C1 segment of cervical spinal cord (tissue), 14 donors: Measurements from ENCODE around the gene TNC.
A peak's percentile ranks its signal among the peaks of the same experiment; 100 is the strongest.

ENCODE experiments used
- DNase-seq, 14 donors: peaks; one replicate each; lab custom pipeline; 2025; lab: John Stamatoyannopoulos, UW

The TNC gene

DNA sequence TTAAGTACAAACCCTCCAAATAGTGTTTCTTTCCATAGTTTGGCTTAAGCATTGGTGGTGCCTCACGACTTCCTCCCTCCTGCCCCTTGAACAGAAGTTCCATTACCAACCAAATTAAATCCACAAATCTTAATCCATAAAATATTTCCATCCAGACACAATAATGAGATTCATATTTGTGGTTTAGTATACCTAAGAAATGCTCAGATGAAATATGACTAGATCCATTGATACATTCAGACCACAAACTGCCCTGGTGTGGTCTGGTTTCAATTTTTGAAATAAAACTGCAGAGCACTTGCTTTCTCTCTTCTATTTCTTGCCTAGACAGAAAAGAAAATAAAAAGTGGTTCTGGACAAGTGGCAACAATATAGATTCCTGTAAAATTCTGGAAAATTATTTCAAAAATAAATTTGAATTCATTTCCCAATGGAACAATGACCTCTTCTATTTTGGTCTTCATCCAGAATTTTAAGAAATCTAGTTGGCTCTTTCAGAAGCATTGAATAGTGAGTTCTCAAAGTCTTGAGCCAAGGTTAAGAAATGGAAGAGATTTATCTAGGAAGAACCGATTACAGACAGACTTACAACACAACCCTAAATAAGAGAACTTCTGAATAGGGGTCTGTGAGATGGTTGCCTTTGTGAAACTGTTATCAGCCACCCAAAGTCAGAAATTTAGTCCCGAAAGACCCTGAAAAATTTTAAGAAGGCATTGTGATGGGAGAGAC is 14.0 kb downstream of the TNC start:
- no peak for DNase-seq

DNA sequence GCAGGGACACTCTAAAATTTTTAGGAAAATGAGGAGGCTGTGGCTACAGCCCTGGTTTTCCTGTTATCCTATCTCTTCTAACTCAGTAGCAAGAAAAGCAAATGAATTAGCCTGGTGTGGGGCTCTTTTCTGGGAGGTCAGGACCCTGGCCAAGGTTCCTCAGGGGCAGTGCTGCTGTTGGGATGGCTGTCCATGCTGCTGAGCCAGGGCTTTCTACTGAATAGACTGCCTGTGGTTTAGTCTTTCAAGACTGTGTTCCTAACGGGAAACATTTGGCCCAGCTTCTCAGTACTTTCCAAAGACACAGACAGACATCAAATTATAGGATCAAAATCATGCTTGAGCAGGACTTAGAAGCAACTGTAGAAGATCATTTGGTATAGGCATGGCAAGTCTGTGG is 18.1 kb downstream of the TNC start:
- DNase-seq = peak in 3 of 14 donors; percentile 11 to 34 (median 20)

GRCh38 chr9:115098226-115098965 is 19.6 kb downstream of the TNC start:
- DNase-seq = no peak

GRCh38 chr9:115093520-115093919 is 24.4 kb downstream of the TNC start:
- DNase-seq = no peak

GRCh38 chr9:115090486-115090885 is 27.5 kb downstream of the TNC start:
- no peak for DNase-seq

GRCh38 chr9:115088860-115089259 is 29.1 kb downstream of the TNC start:
- DNase-seq = no peak

DNA sequence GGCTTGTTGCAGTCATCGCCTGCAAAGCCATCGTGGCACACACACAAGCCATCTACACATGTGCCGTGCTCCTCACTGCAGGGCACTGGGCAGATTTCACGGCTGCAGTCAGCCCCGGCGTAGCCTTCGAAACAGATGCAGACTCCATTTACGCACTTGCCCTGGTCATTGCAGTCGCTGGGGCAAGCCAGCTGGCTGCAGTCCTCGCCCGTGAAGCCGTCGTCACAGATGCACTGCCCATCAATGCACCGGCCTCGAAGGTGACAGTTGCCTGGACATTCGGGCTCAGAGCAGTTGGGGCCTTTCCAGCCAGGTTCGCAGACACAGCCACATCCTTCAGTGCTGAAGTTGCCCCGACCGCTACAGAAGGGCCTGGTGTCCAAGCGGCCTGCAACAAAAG is 31.1 kb downstream of the TNC start:
- DNase-seq = no peak

DNA sequence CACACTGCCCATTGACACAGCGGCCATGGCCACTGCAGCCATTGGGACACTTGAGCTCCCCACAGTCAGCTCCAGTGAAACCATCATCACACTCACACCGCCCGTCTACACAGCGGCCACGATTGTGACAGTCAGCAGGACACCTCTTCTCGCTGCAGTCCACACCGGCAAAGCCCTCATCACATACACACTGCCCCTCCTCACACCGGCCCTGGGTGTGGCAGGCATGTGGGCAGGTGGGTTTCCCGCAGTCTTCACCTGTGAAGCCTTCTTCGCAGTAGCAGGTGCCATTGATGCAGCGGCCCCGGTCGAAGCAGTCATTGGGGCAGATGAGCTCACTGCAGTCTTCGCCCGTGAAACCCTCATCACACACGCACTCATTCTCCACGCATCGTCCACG is 31.5 kb downstream of the TNC start:
- no peak for DNase-seq

GRCh38 chr9:115085773-115086377 is 32.1 kb downstream of the TNC start:
- peak in 1 of 14 donors; percentile 34 for DNase-seq

GRCh38 chr9:115084709-115085108 is 33.2 kb downstream of the TNC start:
- DNase-seq = no peak

DNA sequence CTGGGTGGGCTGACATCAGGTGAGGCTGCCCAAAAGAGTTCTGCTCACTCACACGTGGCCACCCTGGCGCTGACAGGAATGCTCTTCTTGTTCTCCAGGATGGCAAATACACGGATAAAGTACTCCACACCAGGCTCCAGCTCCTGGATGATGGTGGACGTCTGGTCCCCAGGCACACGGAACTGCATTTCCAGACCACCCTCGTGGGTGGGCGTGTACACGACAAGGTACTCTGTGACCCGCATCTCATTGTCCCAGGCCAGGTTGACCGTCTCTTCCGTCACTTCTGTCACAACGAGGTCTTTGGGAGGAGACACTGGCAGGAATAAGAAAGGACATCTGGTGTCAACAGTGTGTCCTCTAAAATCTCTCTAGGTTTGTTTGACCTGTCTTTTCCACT is 33.8 kb downstream of the TNC start:
- no peak for DNase-seq

DNA sequence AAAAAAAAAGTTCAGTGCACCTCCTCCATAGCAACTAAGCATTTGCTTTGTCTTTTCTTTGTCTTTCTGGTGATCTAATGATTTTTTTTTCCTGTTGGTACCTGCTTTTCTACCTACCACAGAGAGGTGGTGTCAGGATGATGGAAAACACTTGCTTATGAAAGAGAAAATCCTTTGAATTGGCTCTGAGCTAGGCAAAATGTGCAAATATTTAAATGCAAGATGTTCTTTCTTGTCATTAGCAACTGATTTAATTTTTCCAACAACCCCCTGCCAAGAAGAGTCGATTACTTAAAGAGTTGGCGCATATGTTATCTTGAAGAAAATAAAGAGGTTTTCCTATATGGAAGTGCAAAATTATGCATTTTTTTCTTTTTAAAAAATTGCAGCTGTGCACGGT is 37.7 kb downstream of the TNC start:
- no peak for DNase-seq

DNA sequence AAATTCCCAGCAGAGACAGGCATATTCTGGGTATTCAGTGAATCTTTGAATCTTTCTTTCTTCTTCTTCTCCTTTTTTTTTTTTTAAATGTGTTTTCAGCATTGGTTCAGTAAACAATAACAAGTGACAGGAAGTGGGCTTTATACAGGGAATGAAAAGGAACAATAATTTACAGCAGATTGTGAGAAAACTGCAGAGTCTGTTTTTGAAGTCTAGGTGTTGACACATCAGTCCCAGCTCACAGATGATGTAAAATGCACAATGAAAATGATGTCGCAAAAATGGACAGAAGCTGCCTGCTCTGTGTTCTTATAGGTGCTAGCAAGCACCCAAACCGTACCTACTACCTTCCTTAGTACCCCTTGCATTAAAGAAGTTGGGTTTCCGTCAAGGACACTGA is 38.8 kb downstream of the TNC start:
- DNase-seq = no peak

- no peak for DNase-seq
Observed at GRCh38 chr9:115073456-115073855, 44.5 kb downstream of the TNC start.

DNA sequence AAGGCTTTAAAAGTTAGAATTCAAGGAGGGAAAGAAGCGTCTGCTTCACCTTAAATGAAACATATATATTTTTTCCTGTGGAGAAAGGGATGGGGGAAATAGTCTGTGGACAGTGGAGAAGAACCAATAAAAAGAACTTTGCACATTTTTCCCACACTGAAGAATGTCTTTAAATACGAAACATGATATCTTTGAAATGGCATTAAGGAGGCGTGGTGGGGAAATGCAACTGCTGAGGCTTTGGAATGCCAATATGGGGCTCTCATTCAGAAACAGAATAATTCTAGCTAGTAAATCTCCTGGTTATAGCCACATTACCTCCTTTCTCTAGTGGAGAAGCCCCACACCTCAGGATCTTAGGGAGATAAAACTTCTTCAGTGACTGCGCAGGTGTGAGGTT is 46.8 kb downstream of the TNC start:
- no peak for DNase-seq

GRCh38 chr9:115069771-115070170 is 48.2 kb downstream of the TNC start:
- DNase-seq = no peak

DNA sequence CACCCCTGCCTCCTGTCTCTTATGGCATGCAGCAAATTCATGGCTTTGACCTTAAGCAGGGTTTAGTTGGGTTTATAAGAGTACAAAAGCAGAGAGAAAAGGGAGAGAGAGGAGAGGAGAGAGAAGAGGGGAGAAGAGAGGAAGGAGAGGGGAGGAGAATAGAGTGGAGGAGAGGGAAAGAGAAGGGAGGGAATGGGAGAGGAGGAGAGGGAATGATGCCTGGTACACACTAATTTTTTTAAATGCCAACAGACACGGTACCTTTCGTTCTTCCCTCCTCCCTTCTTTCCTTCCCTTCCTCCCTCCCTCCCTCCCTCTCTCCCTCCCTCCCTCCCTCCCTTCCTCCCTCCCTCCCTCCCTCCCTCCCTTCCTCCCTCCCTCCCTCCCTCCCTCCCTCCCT is 48.7 kb downstream of the TNC start:
- no peak for DNase-seq

- no peak for DNase-seq
Observed at GRCh38 chr9:115068031-115068430, 49.9 kb downstream of the TNC start.

DNA sequence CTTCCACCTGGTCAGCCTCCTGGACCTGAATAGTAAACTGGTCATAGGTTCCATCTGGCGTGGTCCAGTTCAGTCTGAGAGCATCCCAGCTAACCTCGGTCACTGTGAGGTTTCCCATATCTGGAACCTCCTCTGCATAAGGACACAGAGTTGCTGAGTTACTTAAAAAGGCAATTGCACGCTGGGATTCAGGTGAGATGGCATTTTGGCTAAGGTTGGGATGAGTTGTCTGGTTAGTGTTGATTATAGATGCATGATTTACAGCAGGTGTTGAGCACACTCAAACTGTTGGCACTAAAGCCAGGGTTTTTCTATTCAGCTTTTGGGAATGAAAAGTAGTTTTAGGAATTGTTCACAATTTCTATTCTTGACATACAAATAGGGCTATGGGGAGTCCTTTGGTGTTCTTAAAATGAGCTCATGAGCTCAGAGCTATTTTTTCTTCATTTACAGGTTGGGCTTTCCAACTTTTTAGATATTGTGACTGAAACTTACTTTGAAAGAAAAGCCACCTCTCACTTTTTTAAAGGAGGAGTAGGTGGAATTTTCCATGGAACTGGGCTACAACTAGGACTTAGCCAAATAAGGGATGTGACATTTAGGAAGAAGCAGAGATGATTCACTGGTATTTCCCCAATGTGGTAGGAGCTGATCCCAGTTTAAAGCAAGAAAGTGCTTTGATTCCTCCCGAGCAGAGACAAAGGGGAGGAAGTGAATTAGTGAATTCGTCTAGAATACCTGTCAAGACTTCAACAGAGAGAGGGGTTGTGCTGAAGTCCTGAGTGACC is 54.7 kb downstream of the TNC start:
- DNase-seq = no peak

GRCh38 chr9:115058684-115059315 is 59.2 kb downstream of the TNC start:
- no peak for DNase-seq

DNA sequence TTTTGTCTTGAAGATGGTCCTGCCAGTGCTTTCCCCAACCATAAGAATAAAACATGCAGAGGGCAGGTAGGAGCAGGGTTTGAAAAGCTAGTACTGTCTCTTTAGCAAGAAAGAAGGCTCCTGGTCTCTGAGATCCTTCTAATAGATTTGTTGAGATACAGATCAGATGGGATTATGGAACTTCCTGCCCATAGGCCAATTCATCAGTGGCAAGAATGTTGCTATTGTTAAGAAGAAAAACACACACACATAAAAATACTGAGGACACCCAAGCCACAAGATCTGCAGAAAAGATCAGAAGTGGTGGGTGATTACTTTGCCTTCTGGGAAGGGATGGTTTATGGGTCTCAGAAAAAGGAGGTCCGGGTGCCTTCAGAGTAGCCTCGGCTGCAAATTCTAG is 59.8 kb downstream of the TNC start:
- no peak for DNase-seq

GRCh38 chr9:115057559-115057958 is 60.4 kb downstream of the TNC start:
- no peak for DNase-seq
